ENCODE data around the gene TEX101.

TEX101 gene

GRCh38 chr19:43450545-43450997 is 35.9 kb downstream of the TEX101 start:
- no peak for DNase-seq

GRCh38 chr19:43452582-43452981 is 37.9 kb downstream of the TEX101 start:
- no peak for DNase-seq

GRCh38 chr19:43454031-43454430 is 39.3 kb downstream of the TEX101 start:
- no peak for DNase-seq

GRCh38 chr19:43455321-43456113 is 40.8 kb downstream of the TEX101 start:
- DNase-seq, result no peak

- no peak for DNase-seq
Measured at GRCh38 chr19:43457809-43458208, 43.1 kb downstream of the TEX101 start.

GRCh38 chr19:43460362-43461016 is 45.8 kb downstream of the TEX101 start:
- no peak for DNase-seq

GRCh38 chr19:43461303-43461702 is 46.6 kb downstream of the TEX101 start:
- no peak for DNase-seq

GRCh38 chr19:43462383-43462782 is 47.7 kb downstream of the TEX101 start:
- DNase-seq, result no peak

GRCh38 chr19:43462785-43463380 is 48.2 kb downstream of the TEX101 start:
- DNase-seq, result no peak

- DNase-seq, result peak; percentile 93
Measured at GRCh38 chr19:43463381-43464133, 48.9 kb downstream of the TEX101 start.

GRCh38 chr19:43464134-43464775 is 49.6 kb downstream of the TEX101 start:
- no peak for DNase-seq

- no peak for DNase-seq
Measured at GRCh38 chr19:43465468-43466120, 50.9 kb downstream of the TEX101 start, which contains the start of gene LYPD3. Gene LYPD3, minus strand, starts transcription at chr19:43465608. Its CDS starts 37 bp downstream, at chr19:43465571.

- no peak for DNase-seq
Measured at GRCh38 chr19:43466793-43467192, 52.1 kb downstream of the TEX101 start.

- DNase-seq, result no peak
Measured at GRCh38 chr19:43467276-43467675, 52.6 kb downstream of the TEX101 start.

GRCh38 chr19:43467730-43468129 is 53.0 kb downstream of the TEX101 start:
- peak; percentile 23 for DNase-seq
